Activated CD4-positive, alpha-beta T cell treated with anti-CD3 and anti-CD28 coated beads, Interleukin-2, amount 50 U/mL, for 48 hours (primary cell): ENCODE results near the gene ATP5F1A.
A peak's percentile ranks its signal among the peaks of the same experiment; 100 is the strongest.
"Not testable (repeated sequence)": the region's sequence is repeated elsewhere in the genome, so short reads cannot be mapped to it uniquely, and the experiment has no call there.

Experiments used
- DNase-seq, 2 experiments: peaks; one replicate each; pipeline ENCODE4 v3.0.0-alpha.2; 2020

Gene ATP5F1A

DNA sequence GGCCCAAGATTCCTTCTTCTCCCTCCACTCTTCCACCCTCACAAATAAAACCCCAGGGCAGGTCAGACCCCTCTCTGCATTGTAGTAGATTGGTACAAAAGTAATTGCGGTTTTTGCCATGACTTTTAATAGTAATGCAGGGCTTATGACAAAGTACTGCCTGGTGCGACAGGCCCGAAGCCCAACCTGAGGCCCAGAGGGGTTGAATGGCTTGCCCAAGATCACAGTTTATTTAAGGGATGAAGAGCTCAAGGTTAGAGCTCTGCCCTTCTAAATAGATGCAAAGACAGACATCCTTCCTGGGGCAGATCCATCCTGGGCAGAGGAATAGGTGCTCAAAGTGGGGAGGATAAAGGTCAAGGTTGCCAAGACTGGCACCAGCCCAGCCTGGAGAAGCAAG lies 25.1 kb downstream of the ATP5F1A start:
- no peak for DNase-seq

DNA sequence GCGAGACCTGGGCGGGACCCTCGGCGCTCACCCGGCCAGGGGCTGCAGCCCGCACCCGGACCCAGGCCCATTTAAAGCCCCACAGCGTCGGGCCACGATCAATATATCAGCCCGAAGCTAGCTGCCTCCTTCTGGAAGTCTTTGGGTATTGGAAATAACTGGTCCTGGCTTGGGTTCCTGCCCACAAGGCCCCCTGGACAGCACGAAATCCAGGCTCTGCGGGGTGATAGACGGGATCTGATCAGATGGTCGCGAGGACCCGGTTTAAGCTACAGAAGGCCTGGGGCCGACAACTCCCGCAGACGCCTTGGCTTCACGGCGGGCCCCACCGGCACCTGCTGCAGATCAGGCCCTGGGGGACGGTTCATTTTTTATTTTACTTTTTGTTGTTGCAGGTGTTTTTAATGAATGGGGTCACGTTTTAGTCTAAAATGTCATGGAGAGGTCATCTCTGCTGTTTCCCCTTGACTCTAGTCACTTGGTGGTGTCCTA lies 25.7 kb downstream of the ATP5F1A start:
- no peak for DNase-seq

DNA sequence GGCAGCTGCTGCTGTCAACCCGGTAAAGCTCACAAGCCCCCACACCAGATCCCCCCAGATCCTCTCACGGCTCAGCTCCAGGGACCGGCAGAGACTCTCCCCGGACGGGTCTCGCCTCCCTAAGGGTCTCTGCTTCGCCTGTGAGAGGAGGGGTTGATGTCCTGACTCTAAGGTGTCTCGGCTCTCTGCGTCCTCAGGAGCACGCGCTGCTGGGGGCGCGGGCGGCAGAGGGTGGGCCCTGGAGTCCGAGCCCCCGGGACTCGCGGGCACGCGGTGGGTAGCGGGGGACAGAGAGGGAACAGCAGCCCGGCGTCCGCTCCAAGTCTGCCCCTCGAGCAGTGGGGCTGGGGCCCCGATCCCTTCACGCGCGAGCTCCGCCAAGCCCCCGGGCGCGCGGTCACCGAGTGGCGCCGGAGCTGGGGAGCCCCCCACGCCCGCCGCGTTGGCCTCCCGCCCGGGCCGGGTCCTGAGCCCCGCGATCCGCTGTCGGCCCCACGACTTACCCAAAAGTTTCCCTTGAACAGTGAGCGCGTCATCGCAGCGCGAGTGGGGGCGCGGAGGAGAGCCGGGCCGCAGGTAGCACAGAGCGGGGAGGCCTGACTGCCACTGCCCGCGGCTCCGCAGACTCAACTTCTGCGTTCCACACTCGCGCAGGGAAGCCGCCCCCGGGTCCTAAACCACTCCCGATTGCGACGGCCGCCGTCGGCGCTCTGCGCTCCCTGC lies 26.3 kb downstream of the ATP5F1A start, which contains the start of gene PSTPIP2:
Gene PSTPIP2 (minus strand): TSS at position 608 of the 723 bp plus-strand sequence. CDS start 72 bp downstream, at position 536.
- DNase-seq, result peak; percentile 60 to 75

DNA sequence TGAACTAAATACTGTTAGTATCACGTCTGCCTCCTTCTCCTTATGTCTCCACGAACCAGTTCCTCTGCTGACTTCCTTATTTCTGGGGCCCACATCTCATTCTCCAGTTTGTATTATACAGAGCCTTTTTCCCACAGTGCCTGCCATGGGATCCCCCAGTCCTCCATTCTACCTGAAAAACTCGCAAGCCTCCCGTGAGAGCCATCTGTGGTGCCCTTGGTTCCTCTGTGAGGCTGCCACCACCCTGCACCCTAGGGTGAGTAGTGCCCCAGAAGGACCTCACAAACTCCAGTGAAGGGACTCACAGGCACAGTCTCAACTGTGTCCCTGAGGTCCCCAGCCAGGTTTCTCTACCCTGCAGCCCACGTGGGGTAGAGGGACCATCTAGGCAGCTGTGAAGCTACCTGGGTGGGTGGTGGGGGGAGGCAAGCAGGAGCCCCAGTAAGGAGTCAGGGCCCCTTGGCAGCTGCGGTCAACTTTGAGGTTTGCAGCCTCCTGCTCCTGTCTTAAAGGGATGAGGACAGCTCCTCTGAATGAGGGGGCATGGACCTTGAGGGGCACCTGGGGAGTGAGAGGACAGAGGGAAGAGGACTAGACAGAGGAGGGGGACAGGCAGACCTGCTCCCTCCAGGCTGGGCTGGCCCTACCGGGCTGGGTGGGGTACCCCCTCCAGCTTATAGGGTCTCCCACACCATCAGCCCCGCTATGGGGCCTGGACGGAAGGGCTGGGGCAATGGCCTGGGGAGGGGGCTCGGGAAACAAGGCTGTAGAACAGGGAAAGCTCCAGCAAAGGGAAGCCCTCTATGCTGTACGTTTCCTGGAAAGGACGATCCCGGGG lies 27.1 kb downstream of the ATP5F1A start:
- DNase-seq, result peak; percentile 19 to 33

DNA sequence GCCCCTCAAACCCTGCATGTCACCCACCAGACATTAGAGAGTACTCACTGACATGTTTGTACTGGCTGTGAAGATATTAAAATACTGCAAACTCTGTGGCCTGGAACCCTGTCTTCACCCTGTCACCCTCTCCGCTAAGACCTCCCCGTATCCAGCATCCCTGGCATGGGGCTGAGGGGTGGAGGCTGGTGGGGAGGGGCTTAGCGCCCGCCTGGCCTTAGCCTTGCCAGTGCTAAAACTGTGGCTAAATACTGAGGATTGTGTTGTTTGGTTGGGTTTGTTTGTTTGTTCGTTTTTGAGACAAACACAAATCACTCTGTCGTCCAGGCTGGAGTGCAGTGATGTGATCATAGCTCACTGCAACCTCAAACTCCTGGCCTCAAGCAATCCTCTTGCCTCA lies 27.9 kb downstream of the ATP5F1A start:
- DNase-seq, result no peak

GRCh38 chr18:46069524-46069923 lies 28.6 kb downstream of the ATP5F1A start:
- no peak for DNase-seq

GRCh38 chr18:46068763-46069162 lies 29.3 kb downstream of the ATP5F1A start:
- DNase-seq, result no peak

DNA sequence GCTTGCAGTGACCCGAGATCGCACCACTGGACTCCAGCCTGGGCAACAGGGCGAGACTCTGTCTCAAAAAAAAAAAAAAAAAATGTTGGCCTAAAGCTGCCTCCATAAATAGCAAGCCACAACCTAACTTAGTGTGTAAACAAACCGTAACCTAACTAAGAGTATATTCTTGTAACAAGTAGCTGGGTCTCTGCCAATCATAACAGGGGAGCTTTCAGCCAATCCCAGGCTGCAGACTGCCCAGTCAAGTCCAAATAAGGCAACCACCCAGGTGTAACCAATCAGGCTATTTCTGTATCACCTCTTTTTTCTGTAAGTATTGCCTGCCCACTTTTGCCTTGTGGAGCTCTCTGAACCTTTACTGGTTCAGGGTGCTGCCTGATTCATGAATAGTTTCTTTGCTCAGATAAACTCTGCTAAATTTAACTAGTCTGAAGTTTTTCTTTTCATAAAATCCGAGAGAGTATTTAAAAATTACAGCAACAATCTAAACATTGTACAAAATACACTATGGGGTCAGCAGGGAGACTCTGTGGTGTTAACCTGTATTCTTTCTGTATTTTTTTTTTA lies 30.6 kb downstream of the ATP5F1A start:
- no peak for DNase-seq

- DNase-seq, result no peak
These were observed 35.3 kb downstream of the ATP5F1A start for GRCh38 chr18:46062781-46063180.

- no peak for DNase-seq
These were observed 36.3 kb downstream of the ATP5F1A start for GRCh38 chr18:46061796-46062195.

- no peak for DNase-seq
These were observed 36.7 kb downstream of the ATP5F1A start for GRCh38 chr18:46061387-46061786.

GRCh38 chr18:46060359-46060841 lies 37.7 kb downstream of the ATP5F1A start:
- DNase-seq, result no peak

GRCh38 chr18:46055838-46056230 lies 42.3 kb downstream of the ATP5F1A start:
- DNase-seq, result no peak

DNA sequence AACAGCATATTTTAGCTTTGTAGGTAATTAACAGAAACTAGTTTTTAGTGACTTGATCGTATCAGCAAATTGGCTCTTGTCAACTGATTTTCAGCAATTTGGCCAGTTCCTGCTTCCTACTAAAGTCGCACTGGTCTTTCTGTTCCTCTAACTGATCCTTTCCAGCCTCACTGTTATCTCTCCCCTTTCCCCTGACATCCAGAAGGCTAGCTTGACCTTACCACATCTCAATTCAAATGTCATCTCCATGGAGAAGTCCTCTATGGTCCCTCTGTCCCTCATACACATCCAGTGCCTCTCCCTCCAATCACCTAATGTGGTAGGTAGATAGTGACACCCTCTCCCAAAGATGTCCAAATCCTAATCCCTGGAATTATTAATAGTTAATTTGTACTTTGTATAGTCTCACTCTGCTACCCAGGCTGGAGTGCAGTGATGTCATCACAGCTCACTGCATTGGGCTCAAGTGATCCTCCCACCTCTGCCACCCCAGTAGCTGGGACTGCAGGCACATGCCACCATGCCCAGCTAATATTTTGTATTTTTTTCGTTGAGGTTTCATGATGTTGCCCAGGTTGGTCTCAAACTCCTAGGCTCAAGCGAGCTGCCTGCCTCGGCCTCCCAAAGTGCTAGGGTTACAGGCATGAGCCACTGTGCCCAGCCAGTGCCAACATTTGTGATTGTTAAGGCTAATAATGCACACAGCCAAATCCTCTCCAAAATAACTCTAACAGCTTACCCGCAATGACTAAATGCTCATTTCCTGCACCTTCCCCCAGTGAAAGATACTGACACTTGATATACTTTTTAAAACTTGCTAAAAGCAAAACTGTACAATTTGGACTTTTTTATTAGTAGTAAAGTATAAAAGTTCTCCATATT lies 42.9 kb downstream of the ATP5F1A start:
- no peak for DNase-seq

DNA sequence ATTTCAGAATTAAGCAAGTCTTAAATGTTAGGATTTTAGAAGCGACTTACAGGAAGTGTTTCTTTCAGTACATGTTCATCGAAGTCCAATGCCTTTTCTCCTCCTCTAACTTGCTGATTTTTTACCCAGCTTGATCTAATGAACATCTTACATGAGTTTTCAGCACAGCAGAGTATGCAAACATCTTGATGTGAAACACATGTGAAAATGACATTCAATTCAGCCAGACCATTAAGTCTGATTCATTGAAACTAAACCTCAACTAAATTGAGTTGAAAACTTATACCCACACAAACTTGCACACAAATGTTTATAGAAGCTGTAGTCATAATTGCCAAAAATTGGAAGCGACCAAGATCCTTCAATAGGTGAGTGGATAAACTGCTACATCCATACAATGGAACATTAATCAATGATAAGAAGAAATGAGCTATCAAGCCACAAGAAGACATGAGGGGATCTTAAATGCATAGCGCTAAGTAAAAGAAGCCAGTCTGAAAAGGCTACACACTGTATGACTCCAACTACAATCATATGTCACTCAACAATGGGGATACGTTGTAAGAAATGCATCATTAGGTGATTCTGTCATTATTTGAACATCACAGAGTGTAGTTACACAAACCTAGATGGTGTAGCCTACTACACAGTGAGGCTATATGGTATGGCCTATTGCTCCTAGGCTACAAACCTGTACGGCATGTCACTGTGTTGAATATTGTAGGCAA lies 44.6 kb downstream of the ATP5F1A start:
- DNase-seq, result no peak

DNA sequence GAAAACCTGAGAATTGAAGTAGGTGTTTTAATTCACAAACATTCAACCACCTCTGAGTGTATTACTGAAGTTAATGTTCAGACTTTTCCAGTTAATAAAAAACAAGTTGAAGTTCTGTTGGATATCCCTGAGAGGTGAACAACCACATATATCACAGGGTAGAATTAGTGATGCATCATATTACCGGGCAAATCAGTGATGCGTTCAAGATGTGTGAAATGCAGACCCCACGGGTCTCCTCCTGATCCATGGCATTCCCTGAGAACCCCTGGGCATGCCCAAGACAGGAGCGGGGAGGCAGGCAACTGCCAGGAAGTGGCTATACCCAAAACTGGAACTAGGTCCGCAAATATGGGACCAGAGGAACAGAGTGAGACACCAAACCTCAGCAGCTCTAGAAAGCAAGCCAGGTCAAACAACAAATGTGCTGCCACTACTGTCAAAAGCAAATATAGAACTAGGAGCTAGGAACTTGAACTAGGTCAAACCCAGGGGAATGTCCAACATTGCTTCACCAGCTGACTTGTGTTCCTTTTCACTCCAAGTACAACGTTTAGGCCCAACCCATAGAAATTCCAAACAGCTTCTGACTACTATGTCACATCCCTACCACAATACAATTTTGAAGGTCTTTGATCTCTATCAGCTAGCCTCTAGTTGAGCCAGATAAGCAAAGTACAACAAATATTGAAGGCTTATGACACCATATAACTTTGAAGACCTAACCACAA lies 46.2 kb downstream of the ATP5F1A start:
- DNase-seq, result no peak

DNA sequence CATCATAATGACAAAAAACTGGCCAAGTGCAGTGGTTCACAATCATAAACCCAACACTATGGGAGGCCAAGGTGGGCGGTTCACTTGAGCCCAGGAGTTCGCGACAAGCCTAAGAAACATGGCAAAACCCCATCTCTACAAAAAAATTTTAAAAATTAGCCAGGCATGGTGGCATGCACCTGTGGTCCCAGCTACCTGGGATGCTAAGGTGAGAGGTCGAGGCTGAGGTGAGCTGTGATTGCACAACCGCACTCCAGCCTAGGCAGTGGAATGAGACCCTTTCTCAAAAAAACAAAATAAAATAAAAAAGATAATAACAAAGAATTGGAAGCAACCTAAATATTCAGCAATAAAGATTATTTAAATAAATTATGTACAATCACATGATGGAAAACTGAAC lies 47.8 kb downstream of the ATP5F1A start:
- no peak for DNase-seq

- DNase-seq, result no peak
These were observed 49.5 kb downstream of the ATP5F1A start for GRCh38 chr18:46048641-46049040.

GRCh38 chr18:46047369-46047768 lies 50.7 kb downstream of the ATP5F1A start:
- not testable (repeated sequence) for DNase-seq

DNA sequence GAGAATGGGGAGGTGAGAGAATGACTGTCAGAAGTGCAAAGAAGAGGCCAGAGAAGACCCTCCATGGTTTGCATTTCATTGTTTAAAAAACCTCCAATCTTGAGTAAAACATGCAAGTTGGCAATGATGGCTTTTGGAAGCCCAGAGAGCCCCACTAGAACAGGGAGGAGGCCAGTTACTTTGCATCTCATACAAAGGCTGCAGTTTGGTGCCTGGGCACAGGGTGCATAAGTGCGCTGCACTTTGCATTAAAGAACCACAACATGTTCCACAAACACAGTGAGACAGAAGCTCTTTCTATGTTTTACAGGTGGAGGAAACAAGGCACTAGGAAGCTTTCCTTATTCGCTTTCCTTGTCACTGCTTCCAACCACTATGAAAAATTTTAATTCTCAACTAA lies 51.4 kb downstream of the ATP5F1A start:
- no peak for DNase-seq

GRCh38 chr18:46046126-46046525 lies 52.0 kb downstream of the ATP5F1A start:
- no peak for DNase-seq
